Activated CD4-positive, CD25-positive, alpha-beta regulatory T cell treated with anti-CD3 and anti-CD28 coated beads, Interleukin-2, amount 50 U/mL, for 24 hours (primary cell): Measurements from ENCODE around the gene GCHFR.

Experiments
- ATAC-seq, 2 donors: fragments of 150-1000 bp; cut with Tn5 transposase; one replicate each; pipeline ENCODE4 v1.10.0; 2021; ENCODE audit warnings: mild to moderate bottlenecking in 1 of 2, moderate library complexity in 1 of 2

Gene GCHFR

GRCh38 chr15:40815042-40815698 is 51.3 kb downstream of the GCHFR start:
- no peak for ATAC-seq
